HG03439 (cell line): ENCODE data around the gene RIMBP3C.
"Not testable (repeated sequence)": the region's sequence is repeated elsewhere in the genome, so short reads cannot be mapped to it uniquely, and the experiment has no call there.

Source experiments
- ATAC-seq: cut with Tn5 transposase; IDR thresholded peaks from one replicate; pipeline ENCODE4 v1.9.1; 2021; ENCODE audit warnings: mild to moderate bottlenecking, moderate library complexity; ENCODE audit not compliant: unreplicated experiment

The RIMBP3C gene

GRCh38 chr22:21579474-21579851 lies 28.2 kb upstream of the RIMBP3C start:
- no peak for ATAC-seq

DNA sequence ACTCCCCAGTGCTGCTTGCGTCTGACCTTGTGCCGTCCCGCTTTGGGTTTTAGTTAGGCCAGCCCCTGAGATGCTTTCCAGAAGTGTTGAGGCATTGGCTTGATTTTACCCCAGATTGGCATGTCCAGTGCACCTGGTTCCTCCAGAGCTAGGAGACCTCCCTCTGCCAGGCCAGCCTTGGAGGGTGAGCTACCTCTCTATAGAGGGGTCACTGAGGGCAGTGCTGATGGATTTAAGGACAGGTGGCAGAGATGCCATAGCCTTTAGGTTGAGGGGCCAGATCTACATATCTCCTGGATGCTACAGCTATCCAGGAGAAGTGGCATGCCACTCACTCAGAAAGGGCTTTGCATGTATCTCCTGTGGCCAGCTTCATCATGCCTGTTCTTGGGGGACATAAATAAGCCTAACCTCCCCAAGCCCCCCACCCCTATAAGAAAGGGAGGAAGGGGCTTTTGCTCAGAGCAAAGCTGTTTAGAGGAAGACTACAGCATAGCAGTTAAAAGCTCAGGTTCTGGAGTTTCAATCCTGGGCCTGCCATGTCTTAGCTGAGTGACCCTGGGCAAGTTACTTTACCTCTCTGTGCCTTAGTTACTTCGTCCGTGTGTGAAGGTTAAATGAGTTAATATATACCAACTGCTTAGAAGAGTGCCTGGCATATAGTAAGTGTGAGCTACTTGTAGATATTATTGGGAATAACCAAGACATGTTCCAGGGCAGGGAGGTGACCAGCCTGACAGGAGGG lies 22.7 kb upstream of the RIMBP3C start:
- ATAC-seq = no peak

DNA sequence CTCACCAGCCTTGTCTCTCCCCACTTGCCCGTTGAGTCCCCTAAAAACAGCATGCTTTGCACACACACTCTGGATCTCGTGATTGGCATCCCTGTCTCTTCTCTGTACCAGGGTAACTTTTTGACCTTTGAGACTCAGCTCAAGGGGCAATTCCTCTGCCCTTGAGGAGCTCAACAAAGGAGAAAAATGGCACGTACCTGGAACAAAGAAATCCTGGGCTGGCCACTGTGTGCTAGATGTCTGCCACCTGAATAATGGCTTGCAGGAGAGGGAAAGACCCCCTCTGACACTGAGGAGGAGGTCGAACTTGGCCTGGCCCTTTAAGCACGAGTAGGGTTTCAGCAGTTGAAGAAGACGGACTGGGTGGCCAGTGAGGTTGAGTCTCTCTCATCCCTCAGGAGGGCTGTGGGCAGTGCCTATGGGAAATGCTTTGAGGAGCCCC lies 22.1 kb upstream of the RIMBP3C start:
- no peak for ATAC-seq

DNA sequence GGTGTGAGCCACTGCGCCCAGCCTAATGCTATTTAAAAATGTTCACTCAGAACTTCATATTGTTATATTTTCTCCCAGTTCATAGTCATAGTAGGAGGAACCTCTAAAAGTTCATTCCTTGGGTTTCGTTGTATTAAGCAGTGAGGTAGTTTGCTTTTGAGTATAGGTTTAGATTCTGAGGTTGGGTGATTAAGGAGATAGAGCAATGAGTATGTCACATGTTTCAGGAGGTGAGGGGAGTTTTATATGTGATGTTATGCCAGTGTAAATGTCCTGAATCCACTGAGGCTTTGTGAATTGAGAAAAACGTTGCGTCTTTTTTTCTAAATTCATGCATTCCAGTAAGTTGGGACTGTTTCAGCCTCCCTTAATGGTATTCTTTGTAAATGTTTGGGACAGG lies 20.4 kb upstream of the RIMBP3C start:
- ATAC-seq = no peak

GRCh38 chr22:21570398-21570797 lies 19.1 kb upstream of the RIMBP3C start:
- no peak for ATAC-seq

DNA sequence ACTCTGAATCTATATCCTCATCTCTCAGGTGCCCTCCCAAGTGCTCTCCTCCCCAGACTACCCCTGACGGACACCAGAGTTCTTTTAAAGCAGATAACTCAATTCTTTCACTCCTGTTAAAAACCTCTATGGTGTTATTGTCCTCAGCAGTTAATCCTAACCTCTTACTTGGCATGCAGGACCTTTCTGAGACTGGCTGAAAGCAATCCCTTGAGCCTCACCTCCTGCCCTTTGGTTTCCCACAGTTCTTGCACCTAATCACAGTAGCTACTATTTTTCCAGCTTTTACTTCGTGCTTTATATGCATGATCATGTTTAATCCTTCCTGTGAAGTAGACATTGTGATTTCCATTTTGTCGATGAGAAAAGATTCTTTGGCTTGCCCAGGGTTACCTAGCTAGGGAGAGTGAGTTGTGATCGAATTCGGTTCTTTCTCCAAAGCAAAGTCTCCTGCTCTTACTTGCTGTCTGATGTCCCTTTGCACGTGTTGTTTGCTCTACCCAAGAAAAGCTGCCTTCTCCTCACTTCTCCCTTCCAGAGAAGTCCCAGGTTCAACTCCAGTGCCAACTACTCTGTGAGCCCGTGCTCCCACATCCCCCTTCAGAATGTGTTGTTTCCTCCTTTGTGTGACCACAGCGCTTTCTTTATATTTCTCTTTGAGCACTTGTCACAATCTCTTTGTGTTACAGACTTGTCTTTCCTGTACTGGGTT lies 18.4 kb upstream of the RIMBP3C start:
- ATAC-seq = no peak

- ATAC-seq = not testable (repeated sequence)
Observed at GRCh38 chr22:21569076-21569427, 17.8 kb upstream of the RIMBP3C start.

DNA sequence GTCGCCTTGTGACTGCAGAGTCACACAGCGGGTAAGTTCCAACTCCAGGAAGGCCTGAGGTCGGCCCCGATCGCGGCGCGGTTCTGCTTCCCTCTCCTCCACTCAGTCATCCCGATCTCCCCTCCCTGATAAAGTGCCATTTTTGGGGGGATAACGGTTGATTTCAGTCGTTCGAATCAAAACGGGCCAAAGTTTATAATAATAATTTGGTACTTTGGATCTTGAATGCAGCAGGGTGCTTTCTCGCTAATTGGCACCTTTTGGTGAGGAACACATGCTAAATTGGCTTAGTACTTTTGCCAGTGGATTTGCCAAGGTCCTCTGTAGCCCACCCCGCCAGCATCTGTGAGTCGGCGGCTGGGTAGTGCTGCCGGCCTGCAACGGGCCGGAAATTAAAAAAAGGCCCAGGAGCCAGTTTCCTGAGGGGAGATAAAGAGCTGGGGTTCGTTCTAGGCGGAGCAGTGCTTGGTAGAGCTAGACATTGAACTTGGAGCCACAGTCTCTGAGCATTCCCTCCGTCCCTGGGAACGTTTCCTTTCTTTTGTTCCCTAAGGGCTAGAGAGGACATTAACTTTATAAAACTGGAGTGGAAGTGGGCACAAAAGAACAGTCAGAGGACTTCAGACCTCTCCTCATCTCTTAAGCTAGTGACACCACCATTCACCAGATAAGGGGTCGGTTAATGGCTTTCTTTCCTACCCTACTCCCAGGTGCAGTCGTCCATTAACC lies 17.2 kb upstream of the RIMBP3C start:
- no peak for ATAC-seq

DNA sequence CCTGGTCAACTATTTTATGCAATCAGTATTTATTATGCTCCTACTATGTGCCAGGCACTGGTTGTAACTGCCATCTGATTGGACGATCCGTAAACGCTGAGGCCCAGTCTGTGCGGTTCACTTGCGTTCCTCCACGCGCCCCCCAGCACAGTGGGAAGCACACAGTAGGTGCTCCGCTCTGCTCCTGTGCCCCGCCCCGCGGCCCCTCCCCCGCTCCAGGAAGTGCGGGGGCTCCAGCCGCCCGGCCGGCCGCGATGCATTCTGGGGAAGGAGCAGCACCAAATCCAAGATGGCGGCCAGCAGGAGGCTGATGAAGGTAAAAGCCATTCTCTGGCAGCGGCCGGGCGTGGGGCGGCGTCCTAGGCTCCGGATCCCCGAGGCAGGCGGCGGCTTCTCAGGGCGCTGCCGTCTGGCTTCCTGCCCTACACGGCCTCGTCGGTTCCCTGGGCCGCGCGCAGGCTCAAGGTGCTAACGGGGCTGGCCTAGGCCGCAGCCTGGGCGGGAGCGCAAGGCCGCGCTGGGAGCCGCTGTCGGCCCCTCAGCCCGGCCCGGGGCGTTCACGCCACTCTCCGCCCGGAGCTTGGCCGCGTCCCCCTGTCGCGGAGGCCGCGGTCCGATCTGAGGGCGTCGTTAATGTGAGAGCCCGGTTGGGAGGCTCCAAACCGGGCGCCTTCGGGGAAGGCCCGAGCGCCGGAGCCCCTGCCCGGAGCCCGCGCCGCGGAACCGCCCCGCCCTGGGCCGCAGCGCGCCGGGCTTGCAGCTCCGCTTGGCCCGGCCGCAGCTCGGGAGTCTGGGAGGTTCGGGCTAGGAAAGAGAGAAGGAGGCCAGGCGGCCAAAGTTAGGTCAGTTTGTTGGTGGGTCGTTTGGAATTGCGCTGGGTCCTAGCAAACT lies 16.4 kb upstream of the RIMBP3C start, which contains the start of gene UBE2L3:
Gene UBE2L3 (plus strand): TSS at position 259 of the 891 bp plus-strand sequence. CDS start 31 bp downstream, at position 290.
- ATAC-seq = peak; percentile 56

DNA sequence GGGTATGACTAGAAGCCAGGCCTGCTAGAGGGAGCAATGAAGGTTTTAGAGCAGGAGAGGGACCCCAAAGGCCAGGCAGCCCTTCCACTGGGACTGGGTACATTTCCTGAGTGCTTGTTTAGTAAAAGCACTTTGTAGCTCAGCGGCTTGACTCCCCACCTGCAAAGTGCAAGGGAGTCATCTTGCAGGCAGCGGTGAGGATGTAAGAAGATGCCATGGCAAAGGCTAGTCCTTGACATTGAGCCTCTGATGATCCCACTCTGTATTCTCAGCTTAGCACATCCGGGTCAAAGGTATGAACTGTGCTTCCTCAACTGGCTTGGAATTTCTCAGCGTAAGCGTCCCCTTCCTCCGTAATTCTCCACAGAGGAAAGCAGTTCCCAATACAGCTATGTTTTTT lies 13.2 kb upstream of the RIMBP3C start:
- no peak for ATAC-seq

DNA sequence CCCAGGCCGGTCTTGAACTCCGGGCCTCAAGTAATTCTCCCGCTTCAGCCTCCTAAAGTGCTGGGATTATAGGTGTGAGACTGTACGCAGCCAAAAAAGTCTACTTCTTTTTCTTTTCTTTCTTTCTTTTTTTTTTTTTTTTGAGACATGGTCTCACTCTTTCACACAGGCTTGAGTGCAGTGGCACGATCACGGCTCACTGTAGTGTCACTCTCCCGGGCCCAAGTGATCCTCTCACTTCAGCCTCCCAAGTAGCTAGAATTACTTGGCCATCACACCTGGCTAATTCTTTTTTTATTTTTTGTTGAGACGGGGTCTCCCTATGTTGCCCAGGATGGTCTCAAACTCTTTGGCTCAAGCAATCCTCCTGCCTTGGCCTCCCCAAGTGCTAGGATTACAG lies 12.7 kb upstream of the RIMBP3C start:
- ATAC-seq = no peak

GRCh38 chr22:21560657-21561056 lies 9.4 kb upstream of the RIMBP3C start:
- not testable (repeated sequence) for ATAC-seq

GRCh38 chr22:21559345-21560125 lies 8.3 kb upstream of the RIMBP3C start:
- ATAC-seq = not testable (repeated sequence)

- peak; percentile 36 for ATAC-seq
Observed at GRCh38 chr22:21550678-21551047, 598 bp downstream of the RIMBP3C start.

DNA sequence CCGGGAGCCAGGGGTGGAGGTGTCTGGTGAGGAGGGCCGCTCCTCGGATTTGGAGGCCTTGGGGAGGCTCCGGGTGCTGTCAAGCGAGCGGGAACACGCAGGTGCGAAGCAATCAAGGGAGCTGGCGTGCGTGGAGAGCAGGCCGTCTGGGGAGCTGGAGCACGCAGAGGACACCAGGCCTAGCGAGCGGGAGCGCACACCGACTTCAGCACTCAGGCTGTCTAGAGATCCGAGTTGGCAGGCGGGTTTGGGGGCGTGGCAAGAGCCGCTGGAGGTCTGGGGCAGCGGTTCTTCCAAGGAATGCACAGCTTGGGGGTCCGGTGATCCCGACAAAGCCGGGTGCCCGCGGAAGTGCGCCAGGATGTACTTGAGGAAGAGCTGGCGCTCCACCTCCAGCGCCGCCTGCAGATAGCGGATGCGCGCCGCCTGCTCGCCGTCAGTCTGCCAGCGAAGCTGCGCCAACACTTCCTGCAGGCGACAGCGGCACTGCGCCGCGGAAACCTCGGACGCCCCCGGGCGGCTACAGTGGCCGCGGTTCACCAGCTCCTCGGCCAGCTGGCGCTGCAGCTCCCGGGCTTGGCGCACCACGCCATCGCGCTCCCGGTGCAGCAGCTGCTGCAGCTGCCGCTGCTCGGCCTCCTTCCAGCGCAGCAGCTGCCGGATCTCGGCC lies 1.1 kb downstream of the RIMBP3C start:
- peak; percentile 56 for ATAC-seq

- not testable (repeated sequence) for ATAC-seq
Observed at GRCh38 chr22:21549558-21549957, 1.7 kb downstream of the RIMBP3C start.

DNA sequence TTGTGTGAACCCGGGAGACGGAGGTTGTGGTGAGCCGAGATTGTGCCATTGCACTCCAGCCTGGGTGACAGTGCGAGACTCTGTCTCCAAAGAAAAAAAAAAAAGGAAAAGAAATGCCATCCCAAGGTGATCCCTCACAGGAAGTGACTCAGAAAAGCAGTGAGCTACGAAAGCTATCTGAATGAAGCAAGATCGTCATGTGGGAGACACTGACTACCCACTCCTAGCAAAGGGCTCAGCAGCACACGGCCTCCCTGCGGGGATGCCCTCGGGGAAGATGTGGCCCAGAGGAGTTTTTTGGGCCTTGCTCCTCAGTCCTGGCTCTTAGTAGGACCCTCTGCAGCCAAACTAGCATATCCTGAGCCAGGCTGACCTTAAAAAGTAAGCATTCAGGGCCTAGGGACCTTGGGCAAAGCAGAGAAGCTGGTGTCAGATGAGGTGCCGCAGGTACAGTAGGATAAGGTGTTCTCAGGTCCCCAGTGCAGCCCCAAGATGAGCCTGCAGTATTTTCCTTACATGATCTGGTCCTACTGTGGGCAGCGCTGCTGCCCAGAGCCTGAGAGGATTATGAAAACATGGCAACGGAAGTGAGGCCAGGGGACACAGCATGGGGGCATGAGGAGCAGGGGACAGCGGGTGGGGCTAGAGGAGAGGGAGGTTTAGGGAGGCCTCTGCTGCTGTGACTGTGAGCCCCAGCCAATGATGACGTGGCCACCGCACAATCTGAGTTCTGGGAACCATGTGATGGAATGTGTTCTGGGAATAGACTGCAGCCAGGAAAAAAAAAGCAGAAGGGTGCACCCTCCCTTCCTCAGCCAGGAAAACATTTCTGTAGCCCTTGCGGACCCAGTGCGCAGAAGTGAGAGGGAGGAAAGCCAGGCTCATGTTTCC lies 6.6 kb downstream of the RIMBP3C start:
- ATAC-seq = not testable (repeated sequence)

DNA sequence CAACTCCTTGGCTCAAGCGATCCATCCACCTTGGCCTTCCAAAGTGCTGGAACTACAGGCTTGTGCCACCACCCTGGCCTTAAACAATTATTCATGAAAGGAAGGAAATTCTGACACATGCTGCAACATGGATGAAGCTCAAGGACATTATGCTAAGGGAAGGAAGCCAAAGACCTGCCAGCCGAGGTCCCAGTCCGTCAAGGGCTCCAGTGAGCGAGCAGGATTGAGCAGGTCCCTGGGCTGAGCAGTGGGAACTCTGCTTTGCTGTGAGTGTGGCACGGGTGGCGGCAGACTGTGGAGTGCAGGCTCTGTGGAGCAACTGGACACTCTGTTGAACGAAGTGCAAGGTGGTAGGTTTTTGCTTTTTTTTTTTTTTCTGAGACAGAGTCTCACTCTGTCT lies 11.4 kb downstream of the RIMBP3C start:
- not testable (repeated sequence) for ATAC-seq
